GM23338 (cell line): Measurements from ENCODE around the gene ARID4B. TPM values are rescaled to one million over a fixed set of nuclear protein-coding genes. Genes with fewer than 3 reads are reported as not detected.

Experiments used
- ATAC-seq: fragments of 200-7000 bp; cut with Tn5 transposase; 3 replicates; pipeline ENCODE4 v1.9.1; 2020
- DNase-seq: peaks from one replicate; pipeline ENCODE4 v3.0.0-alpha.2; 2015; ENCODE audit warnings: low spot score
- H2AFZ ChIP-seq: fragments of 200-600 bp; sonication (generic); 2 replicates; pipeline ENCODE4 v1.8.0; 2016; ENCODE audit warnings: antibody characterized with exemption, mild to moderate bottlenecking, moderate library complexity
- H3F3A ChIP-seq: fragments of 200-600 bp; sonication (generic); replicated peaks from 2 replicates; pipeline ENCODE4 v1.8.0; 2017; ENCODE audit warnings: antibody characterized with exemption, mixed run types, low read depth
- H3K27ac ChIP-seq: fragments of 200-600 bp; sonication (generic); 2 replicates; pipeline ENCODE4 v1.6.1; 2016; ENCODE audit warnings: low read depth
- H3K27me3 ChIP-seq: fragments of 200-600 bp; sonication (generic); 2 replicates; pipeline ENCODE4 v1.8.0; 2016; ENCODE audit warnings: mild to moderate bottlenecking, mixed run types, moderate library complexity; ENCODE audit not compliant: insufficient read depth
- H3K36me3 ChIP-seq: fragments of 200-600 bp; sonication (generic); 2 replicates; pipeline ENCODE4 v1.8.0; 2016; ENCODE audit warnings: mild to moderate bottlenecking; ENCODE audit not compliant: insufficient read depth
- H3K4me1 ChIP-seq: fragments of 200-600 bp; sonication (generic); 2 replicates; pipeline ENCODE4 v1.8.0; 2016; ENCODE audit warnings: mild to moderate bottlenecking, moderate library complexity; ENCODE audit not compliant: insufficient read depth
- H3K4me2 ChIP-seq: fragments of 200-600 bp; sonication (generic); 2 replicates; pipeline ENCODE4 v1.7.1; 2017; ENCODE audit warnings: mixed run types
- H3K4me3 ChIP-seq: fragments of 200-600 bp; sonication (generic); 2 replicates; pipeline ENCODE4 v1.6.1; 2016; ENCODE audit warnings: mixed run types
- H3K79me2 ChIP-seq: fragments of 200-600 bp; sonication (generic); replicated peaks from 2 replicates; pipeline ENCODE4 v1.8.0; 2017; ENCODE audit warnings: mild to moderate bottlenecking; ENCODE audit not compliant: insufficient read depth
- H3K9me2 ChIP-seq: fragments of 200-600 bp; sonication (generic); 2 replicates; pipeline ENCODE4 v1.8.0; 2017; ENCODE audit not compliant: insufficient read depth
- H4K20me1 ChIP-seq: fragments of 200-600 bp; sonication (generic); replicated peaks from 2 replicates; pipeline ENCODE4 v1.8.0; 2017; ENCODE audit warnings: mild to moderate bottlenecking; ENCODE audit not compliant: insufficient read depth
- H3K27ac Mint-ChIP-seq: 2 replicates; pipeline ENCODE4 v1.8.0; 2020; ENCODE audit warnings: inconsistent platforms, mild to moderate bottlenecking, moderate library complexity, mixed read lengths
- H3K27me3 Mint-ChIP-seq: 3 replicates; pipeline ENCODE4 v1.8.0; 2022; ENCODE audit warnings: low read depth, mild to moderate bottlenecking, moderate library complexity, mixed read lengths, inconsistent platforms; ENCODE audit not compliant: insufficient read depth, poor library complexity
- H3K36me3 Mint-ChIP-seq: 3 replicates; pipeline ENCODE4 v1.8.0; 2021; ENCODE audit warnings: low read depth, mild to moderate bottlenecking, inconsistent platforms, moderate library complexity, mixed read lengths
- H3K4me1 Mint-ChIP-seq: 3 replicates; pipeline ENCODE4 v1.8.0; 2020; ENCODE audit warnings: mild to moderate bottlenecking, inconsistent platforms, mixed read lengths
- H3K4me3 Mint-ChIP-seq: 3 replicates; pipeline ENCODE4 v1.8.0; 2021; ENCODE audit warnings: moderate library complexity, mild to moderate bottlenecking, inconsistent platforms, mixed read lengths
- H3K9me3 Mint-ChIP-seq: 3 replicates; pipeline ENCODE4 v1.8.0; 2020; ENCODE audit warnings: moderate library complexity, mild to moderate bottlenecking, inconsistent platforms, mixed read lengths
- CREB1 ChIP-seq: fragments of 250-450 bp; sonication (Bioruptor Pico); IDR thresholded peaks from 2 replicates; pipeline ENCODE4 v1.5.0; 2020; ENCODE audit warnings: low read depth, mild to moderate bottlenecking, moderate library complexity
- ETS1 ChIP-seq: IDR thresholded peaks from 2 replicates; pipeline ENCODE4 v1.6.1; 2016; ENCODE audit warnings: antibody characterized with exemption
- EZH2 ChIP-seq: fragments of 200-600 bp; sonication (generic); IDR thresholded peaks from one replicate; pipeline ENCODE4 v1.8.0; 2017; ENCODE audit warnings: antibody characterized with exemption, mild to moderate bottlenecking, low read depth; ENCODE audit not compliant: unreplicated experiment
- EZH2phosphoT487 ChIP-seq: fragments of 200-600 bp; sonication (generic); IDR thresholded peaks from one replicate; pipeline ENCODE4 v1.8.1; 2018; ENCODE audit warnings: antibody characterized with exemption; ENCODE audit not compliant: unreplicated experiment
- POLR2AphosphoS5 ChIP-seq: IDR thresholded peaks from 2 replicates; pipeline ENCODE4 v1.6.1; 2016; ENCODE audit warnings: antibody characterized with exemption, low read depth
- ZNF114 ChIP-seq: fragments of 250-450 bp; sonication (Bioruptor Pico); IDR thresholded peaks from 2 replicates; pipeline ENCODE4 v1.5.0; 2020; ENCODE audit warnings: mild to moderate bottlenecking, moderate library complexity
- ZNF331 ChIP-seq: fragments of 250-450 bp; sonication (Bioruptor Pico); IDR thresholded peaks from 2 replicates; pipeline ENCODE4 v1.5.0; 2020; ENCODE audit warnings: low read depth, mild to moderate bottlenecking, moderate library complexity
- ZNF462 ChIP-seq: fragments of 250-450 bp; sonication (Bioruptor Pico); IDR thresholded peaks from 2 replicates; pipeline ENCODE4 v1.5.0; 2020; ENCODE audit warnings: mild to moderate bottlenecking, moderate library complexity
- polyA plus RNA-seq: library from polyadenylated mRNA; unstranded; fragments of >200 nt; fragmentation: Nextera tagmentation; extraction: Ambion mirVana; gene quantifications from 2 replicates; pipeline ENCODE4 v1.2.1, GENCODE V29; 2016
- total RNA-seq: library from RNA; depleted of rRNA; stranded (reverse); fragments of >200 nt; shearing (Covaris generic); gene quantifications from 2 replicates; pipeline ENCODE4 v1.2.3, GENCODE V29; 2014

ARID4B gene
- total and polyA plus RNA-seq, 2 experiments from 2014 or later, result 25.1 to 59.8 TPM

GRCh38 chr1:235299169-235299858 is 28.7 kb downstream of the ARID4B start (continued):
- TF ChIP-seq ZNF462 (CRISPR knock-in tag) (no peak), ZNF114 (no peak), ZNF331 (CRISPR knock-in tag) (no peak), POLR2AphosphoS5 (no peak), CREB1 (no peak), EZH2phosphoT487 (no peak), ETS1 (no peak)

GRCh38 chr1:235298758-235299157 is 29.2 kb downstream of the ARID4B start:
- H3K4me3 Mint-ChIP-seq, result no peak overlapping the region
- peaks cover 99% of the 10 kb centered on the region for H3K79me2 ChIP-seq
- TF ChIP-seq ZNF462 (CRISPR knock-in tag) (no peak), EZH2 (no peak), ZNF114 (no peak), CREB1 (no peak)

More at GRCh38 chr1:235298758-235299157, 29.2 kb downstream of the ARID4B start:
- Histone ChIP-seq H3K4me2 (no peak overlapping the region), H3K27ac (peak overlapping the region; percentile 67), H3K36me3 (no peaks in the 10 kb centered on the region), H3K4me1 (peaks cover 8% of the 10 kb centered on the region; the same call in 1 of the 2 replicates), H3F3A (no peaks in the 10 kb centered on the region), H3K27me3 (no peaks in the 10 kb centered on the region), H4K20me1 (peaks cover 41% of the 10 kb centered on the region), H2AFZ (no peak overlapping the region), H3K4me3 (no peak overlapping the region), H3K9me2 (no peaks in the 10 kb centered on the region)
- no peak overlapping the region for H3K27ac Mint-ChIP-seq
- ATAC-seq (no peak), DNase-seq (no peak)
- peaks cover 23% of the 10 kb centered on the region; the same call in 2 of the 3 replicates for H3K36me3 Mint-ChIP-seq
- peaks cover 5% of the 10 kb centered on the region; the same call in 1 of the 3 replicates for H3K9me3 Mint-ChIP-seq
- peaks cover 1% of the 10 kb centered on the region for H3K27me3 Mint-ChIP-seq
- peaks cover 6% of the 10 kb centered on the region for H3K4me1 Mint-ChIP-seq
